NCI-H460 (cell line): ENCODE data around the gene GLI2. TPM values are rescaled to one million over a fixed set of nuclear protein-coding genes. Genes with fewer than 3 reads are reported as not detected.

Experiments used
- DNase-seq: peaks from one replicate; pipeline ENCODE4 v3.0.0-alpha.2; 2016; ENCODE audit warnings: low read depth; ENCODE audit errors: extremely low read depth
- total RNA-seq: library from RNA; depleted of rRNA; stranded (reverse); fragments of >200 nt; shearing (Covaris generic); gene quantifications from 2 replicates; pipeline ENCODE4 v1.2.3, GENCODE V29; 2014

Gene GLI2
- total RNA-seq, 1 experiment from 2014 or later = 1.9 TPM

DNA sequence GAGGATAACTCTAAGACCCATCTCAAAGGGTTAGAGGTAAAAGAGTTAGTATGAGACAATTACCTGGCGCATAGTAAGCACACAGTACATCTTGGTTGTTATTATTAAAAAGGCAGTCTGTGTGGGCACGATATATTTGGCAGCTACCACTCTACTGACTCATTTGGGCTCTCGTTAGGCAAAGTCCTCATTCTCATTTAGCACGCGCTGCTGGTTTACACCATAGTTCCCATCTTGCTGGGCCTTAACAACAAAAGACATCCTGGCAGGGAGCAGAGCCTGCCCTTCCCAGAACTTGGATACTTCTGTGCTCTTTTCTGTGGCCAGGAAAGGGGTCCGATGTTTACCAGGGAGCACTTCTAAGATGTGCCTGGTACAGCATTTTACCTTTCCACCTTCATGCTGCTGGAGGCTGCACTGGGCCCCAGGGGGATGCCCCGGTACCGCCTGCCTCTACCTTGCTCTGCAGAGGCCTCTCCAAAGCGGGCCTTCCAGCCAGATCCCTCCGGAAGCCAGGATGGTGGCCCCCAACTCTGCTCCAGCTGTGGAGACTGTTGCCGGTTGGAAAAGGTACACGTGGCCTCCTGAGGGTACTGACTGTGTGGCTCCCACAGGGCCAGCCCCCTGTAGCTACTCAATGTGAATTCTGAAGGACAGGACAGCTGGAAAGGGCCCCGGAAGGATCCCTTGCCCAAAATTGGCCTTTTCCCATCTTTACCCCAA is 15.0 kb downstream of the GLI2 start:
- no peak for DNase-seq

GRCh38 chr2:120751553-120751952 is 15.9 kb downstream of the GLI2 start:
- DNase-seq = no peak

- DNase-seq = no peak
Measured at GRCh38 chr2:120754067-120754960, 18.6 kb downstream of the GLI2 start.

- no peak for DNase-seq
Measured at GRCh38 chr2:120758181-120759144, 22.8 kb downstream of the GLI2 start.

- DNase-seq = no peak
Measured at GRCh38 chr2:120759543-120760331, 24.1 kb downstream of the GLI2 start.

DNA sequence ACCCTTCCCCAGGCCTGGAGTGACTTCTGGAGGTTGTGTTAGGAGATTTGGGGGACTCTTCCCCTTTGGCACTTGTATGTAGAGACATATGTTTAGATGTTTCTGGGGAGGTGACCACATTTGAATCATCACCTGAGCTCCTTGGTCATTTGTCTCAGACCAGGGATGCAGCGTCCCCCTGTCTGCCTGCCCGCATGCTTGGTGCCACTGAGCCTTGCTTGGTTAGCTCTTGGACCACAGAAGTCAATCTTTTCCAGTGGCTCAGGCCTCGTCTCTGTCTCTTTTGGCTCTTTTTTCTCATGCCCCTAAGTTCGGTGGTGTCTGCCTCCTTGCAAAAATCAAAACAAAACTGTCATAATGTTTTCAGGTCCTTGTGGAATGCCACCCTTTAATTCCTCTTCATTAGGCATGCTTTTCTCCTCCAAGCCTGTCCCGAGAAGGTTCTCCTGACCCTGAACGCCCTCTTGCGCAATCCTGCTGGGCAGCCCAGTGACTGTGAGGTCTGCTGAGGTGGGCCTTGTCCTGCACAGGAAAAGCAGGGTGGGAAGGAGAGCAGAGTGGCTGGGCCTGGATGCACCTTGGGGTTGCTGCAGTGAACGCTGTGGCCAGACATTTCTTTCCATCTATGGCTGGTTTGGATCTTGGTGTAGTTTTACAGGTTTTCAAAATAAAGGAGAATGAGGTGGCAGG is 24.9 kb downstream of the GLI2 start:
- no peak for DNase-seq

GRCh38 chr2:120761164-120761861 is 25.6 kb downstream of the GLI2 start:
- DNase-seq = no peak

DNA sequence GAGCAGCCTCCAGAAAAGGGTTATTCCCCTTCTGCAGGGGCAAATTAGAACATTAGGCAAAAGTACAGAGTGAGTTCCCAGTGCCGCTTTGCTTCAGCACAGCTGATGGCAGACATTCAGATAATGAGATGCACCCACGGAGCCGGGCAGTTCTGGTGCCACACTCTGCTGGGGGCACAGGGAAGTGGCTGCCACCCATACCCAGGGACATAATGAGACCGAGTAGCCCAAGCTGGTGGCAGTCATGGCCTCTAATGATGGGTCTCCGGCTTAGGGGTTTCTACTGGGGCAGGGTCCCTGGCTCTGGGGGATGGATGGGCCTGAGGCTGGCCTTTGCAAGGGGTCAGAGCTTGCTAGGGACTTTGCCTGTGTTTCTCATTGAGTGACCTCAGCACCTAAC is 26.2 kb downstream of the GLI2 start:
- DNase-seq = no peak

DNA sequence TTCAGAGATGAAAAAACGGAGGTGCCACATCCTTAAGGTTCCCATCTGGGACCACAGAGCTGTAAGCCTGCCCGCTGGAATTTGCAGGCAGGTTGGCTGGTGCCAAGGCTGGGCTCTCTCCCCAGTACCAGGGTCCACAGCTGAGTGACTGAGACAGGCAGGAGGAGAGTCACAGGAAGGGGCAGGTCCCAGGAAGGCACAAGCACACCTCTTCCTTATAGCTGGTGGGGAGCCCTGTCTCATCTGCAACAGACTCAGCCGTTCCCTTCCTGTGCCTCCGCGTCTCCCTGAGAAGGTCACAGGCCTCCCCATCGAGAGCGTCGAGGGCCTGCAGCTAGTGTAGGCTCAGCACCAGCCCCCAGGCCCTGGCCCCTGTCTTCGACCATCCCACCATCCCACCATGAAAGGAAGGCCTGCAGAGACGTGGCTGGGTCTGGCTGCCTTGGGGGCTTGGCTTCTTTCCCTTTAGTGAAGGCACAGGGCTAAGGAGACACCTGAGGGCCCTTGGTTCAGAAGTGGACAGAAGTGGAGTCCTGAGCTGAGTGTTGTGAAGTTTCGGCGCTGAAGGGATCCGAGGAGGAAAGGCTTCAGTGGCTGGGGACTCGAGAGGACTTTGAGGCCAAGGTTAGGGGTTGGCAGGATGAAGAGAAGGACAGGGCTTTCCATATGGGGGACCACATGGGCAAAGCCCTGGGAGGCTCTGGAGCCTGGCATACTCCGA is 26.8 kb downstream of the GLI2 start:
- no peak for DNase-seq

GRCh38 chr2:120763508-120763907 is 27.8 kb downstream of the GLI2 start:
- DNase-seq = peak; percentile 18

- no peak for DNase-seq
Measured at GRCh38 chr2:120763931-120764330, 28.3 kb downstream of the GLI2 start.

- DNase-seq = no peak
Measured at GRCh38 chr2:120764492-120764891, 28.8 kb downstream of the GLI2 start.

DNA sequence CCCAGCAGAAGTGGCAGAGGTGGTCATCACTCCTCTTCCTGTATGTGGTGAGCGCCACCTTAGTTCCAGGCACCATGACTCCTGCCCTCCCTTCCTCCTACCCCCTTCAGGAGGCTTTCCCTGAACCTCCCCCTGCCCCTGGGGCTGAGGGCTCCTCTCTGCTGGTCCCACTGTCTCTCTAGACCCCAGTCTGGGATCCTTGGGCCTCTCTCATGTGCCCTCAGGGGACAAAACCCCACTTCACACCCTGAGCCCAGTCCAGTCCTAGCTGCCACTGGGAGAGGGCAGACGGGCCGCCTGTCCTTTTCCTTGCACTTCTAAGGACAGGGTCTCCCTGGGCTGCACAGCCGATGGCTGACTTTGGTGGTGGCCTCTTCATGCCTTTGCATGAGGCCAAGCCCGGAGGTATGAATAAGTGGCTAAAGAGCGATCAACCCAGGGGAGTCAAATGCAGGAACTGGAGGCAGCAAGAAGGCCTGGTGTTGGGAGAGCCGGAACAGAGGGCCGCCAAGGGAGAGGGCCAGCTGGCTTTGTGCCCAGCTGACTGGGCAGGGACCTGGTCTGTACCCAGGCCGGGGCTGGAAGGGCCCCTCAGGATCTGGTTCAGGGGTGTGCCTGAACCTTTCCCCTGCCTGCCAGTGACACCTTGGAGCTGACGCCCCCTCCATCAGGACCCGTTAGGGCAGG is 29.5 kb downstream of the GLI2 start:
- DNase-seq = no peak

DNA sequence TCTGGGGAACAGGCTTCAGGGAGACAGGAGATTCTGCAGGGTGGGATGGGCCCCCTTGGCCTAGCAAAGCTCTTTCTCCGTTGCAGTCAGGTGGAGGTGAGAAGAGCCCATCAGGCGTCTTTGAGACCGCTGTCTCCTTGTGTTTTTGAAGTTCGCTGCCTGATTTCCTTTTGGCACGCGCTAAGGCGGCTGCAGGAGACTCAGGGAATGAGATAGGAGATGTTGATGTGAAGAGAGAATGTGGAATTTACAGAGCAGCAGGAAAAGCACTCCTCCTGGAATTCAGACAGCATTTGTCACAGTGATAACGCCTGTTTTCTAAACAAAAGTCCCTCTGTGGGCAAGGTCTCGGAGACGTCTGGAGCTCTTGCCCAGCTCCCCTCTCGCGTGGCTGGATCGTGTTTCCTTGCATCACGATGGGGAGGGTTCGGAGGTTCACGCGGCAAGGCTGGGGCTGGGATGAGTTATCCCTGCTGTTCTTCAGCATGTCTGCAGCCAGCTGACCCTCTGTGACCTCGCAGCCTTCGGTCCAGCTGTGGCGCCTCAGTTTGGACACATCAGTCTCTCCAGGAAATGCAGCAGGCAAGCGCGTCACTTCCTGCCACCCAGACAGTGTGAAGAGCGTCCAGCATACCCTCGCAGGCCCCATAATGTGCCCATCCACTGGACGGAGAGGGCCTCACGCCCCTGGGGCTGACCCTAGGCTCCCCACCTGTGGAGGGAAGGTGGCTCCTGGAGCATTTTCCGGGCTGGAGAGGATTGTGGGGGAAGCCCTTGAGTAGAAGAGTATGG is 30.2 kb downstream of the GLI2 start:
- DNase-seq = no peak

- DNase-seq = no peak
Measured at GRCh38 chr2:120766470-120767351, 31.0 kb downstream of the GLI2 start.
